Adrenal gland (tissue), 12 donors: ENCODE data around the gene OR10AD1. TPM values are rescaled to one million over a fixed set of nuclear protein-coding genes. Genes with fewer than 3 reads are reported as not detected.

Experiments
- DNase-seq, 7 donors: peaks; one replicate each; pipeline ENCODE4 v3.0.0-alpha.2; 2019 to 2020
- H3K27ac ChIP-seq, 5 donors: fragments of 200-600 bp; sonication (generic) in 4 of 5; 1 replicate in 3 of 5; 2 replicates in 2 of 5; pipeline versions ENCODE4 v1.5.1 to v1.8.0; 2016 to 2020; ENCODE audit warnings: mild to moderate bottlenecking in 1 of 5
- H3K27me3 ChIP-seq: fragments of 200-600 bp; 2 replicates; pipeline ENCODE4 v1.8.0; 2021
- H3K36me3 ChIP-seq, 2 donors: fragments of 200-600 bp; replicated peaks in 1 of 2; 1 replicate in 1 of 2; 2 replicates in 1 of 2; pipeline versions ENCODE4 v1.5.1 to v1.8.0; 2018 to 2022
- H3K4me1 ChIP-seq, 2 donors: fragments of 200-600 bp; replicated peaks in 1 of 2; 1 replicate in 1 of 2; 2 replicates in 1 of 2; pipeline versions ENCODE4 v1.5.1 to v1.8.0; 2018 to 2021
- H3K4me3 ChIP-seq, 4 donors: fragments of 200-600 bp; sonication (generic) in 3 of 4; one replicate each; pipeline ENCODE4 v1.5.1; 2016 to 2018
- H3K9me3 ChIP-seq, 3 donors: fragments of 200-600 bp; sonication (generic) in 1 of 3; replicated peaks in 1 of 3; 1 replicate in 2 of 3; 2 replicates in 1 of 3; pipeline versions ENCODE4 v1.5.1 to v1.8.0; 2016 to 2021
- CTCF ChIP-seq, 6 experiments: fragments of 450-650 bp in 4 of 6; fragments of 200-600 bp in 2 of 6; sonication (generic) in 1 of 6; IDR thresholded peaks; 1 replicate in 5 of 6; 2 replicates in 1 of 6; pipeline versions ENCODE4 v1.5.1 to v1.8.0; 2016 to 2021; ENCODE audit warnings: antibody characterized with exemption in 6 of 6, mild to moderate bottlenecking in 2 of 6, moderate library complexity in 1 of 6
- POLR2A ChIP-seq, 2 donors: fragments of 450-650 bp; IDR thresholded peaks; one replicate each; pipeline ENCODE4 v1.6.1; 2017; ENCODE audit warnings: antibody characterized with exemption in 2 of 2, mild to moderate bottlenecking in 2 of 2, moderate library complexity in 1 of 2
- WGBS, 4 donors: extraction: QIAGEN DNeasy Blood & Tissue Kit in 2 of 4; methylation state at CpG; one replicate each; pipeline versions ENCODE4 v1.1.5 to v1.1.7; 2013 to 2017; 5-methylcytosine and 5-hydroxymethylcytosine counted together
- intact Hi-C, 2 donors: fragments of 100-400 bp; cut with DNase I; formaldehyde crosslinking; loops; one replicate each; pipeline versions ENCODE4 v1.14.1 to v1.15.0; 2022 to 2023
- polyA plus RNA-seq, 3 donors: library from polyadenylated mRNA; stranded (reverse); fragments of 200-250 nt in 2 of 3; fragments of 350-450 nt in 1 of 3; fragmentation: Illumina TruSeq in 1 of 3; extraction: RNeasy Lipid Tissue Mini Kit (QIAGEN cat#74804) in 1 of 3; gene quantifications; one replicate each; pipeline ENCODE4 v1.2.3, GENCODE V29; 2013 to 2014
- total RNA-seq, 9 donors: library from RNA; depleted of rRNA in 4 of 9; stranded (reverse); fragments of >200 nt in 4 of 9; fragments of 120-200 nt in 1 of 9; fragmentation: NEBNext Ultra II Directional in 1 of 9; extraction: Animal tissue kit (Norgen Biotek cat#: 25700) in 1 of 9; gene quantifications; one replicate each; pipeline versions ENCODE4 v1.1.0 to v1.2.4, GENCODE V29; 2013 to 2023
- donor health status: healthy with polysubstance abuse.
- donor health status: Bipolar disorder and iron deficiency.
- donor health status: DM: yes; HTN: yes; CAD: no.
- donor health status: DM: no; HTN: no; CAD: no.
- donor health status: DM: no; HTN: no; CAD: no.
- donor health status: DM: yes; HTN: yes; CAD: no.

The OR10AD1 gene
- total and polyA plus RNA-seq, 12 donors, result 0.16 TPM; not detected in 11

GRCh38 chr12:48183091-48183875 is 19.8 kb downstream of the OR10AD1 start, which contains the start of gene CCDC184:
Gene CCDC184 (plus strand): TSS chr12:48183644. CDS start chr12:48184123, 479 bp downstream.
- WGBS, 4 donors, result 0 to 1% (median 1%) methylated on average over 50 to 61 of the region's 61 CpGs
- no peaks in the 10 kb centered on the region for H3K27me3 ChIP-seq
- no peaks in the 10 kb centered on the region for H3K9me3 ChIP-seq
- DNase-seq, result peak; percentile 73 to 90 (median 81)
- peak within 1 kb of the TSS in 3 of 5 donors; percentile 45 to 83 (median 58) for H3K27ac ChIP-seq
- H3K4me1 ChIP-seq, result peaks cover 5 to 21% of the 10 kb centered on the region in 2 donors
- intact Hi-C loops, result loop anchor here (10.0 kb wide), 1 partner anchor 272 kb away; no protein-coding TSS in a partner anchor
- peak within 1 kb of the TSS; percentile 50 to 62 (median 56) for H3K4me3 ChIP-seq
- no peaks in the 10 kb centered on the region for H3K36me3 ChIP-seq
- TF ChIP-seq CTCF (IDR thresholded peaks at IDR 0.05) (peak; percentile 16 to 58 (median 42)), POLR2A (IDR thresholded peaks at IDR 0.05) (peak in 1 of 2 donors; percentile 31)

GRCh38 chr12:48182631-48183030 is 20.5 kb downstream of the OR10AD1 start:
- intact Hi-C loops, result loop anchor here (10.0 kb wide), 1 partner anchor 272 kb away; no protein-coding TSS in a partner anchor
- WGBS, 4 donors, result 2 to 6% (median 2%) methylated on average over 7 of the region's 7 CpGs

GRCh38 chr12:48180857-48181495 is 22.1 kb downstream of the OR10AD1 start:
- H3K9me3 ChIP-seq, result no peaks in the 10 kb centered on the region
- intact Hi-C loops, result loop anchor here (10.0 kb wide), 1 partner anchor 274 kb away; no protein-coding TSS in a partner anchor
- no peaks in the 10 kb centered on the region for H3K27me3 ChIP-seq
- no peaks in the 10 kb centered on the region for H3K36me3 ChIP-seq
- WGBS, 4 donors, result 91 to 96% (median 94%) methylated on average over 2 of the region's 2 CpGs
- no peak overlapping the region for H3K4me3 ChIP-seq
- DNase-seq, result no peak
- H3K27ac ChIP-seq, result no peak overlapping the region
- H3K4me1 ChIP-seq, result peaks cover 5 to 21% of the 10 kb centered on the region in 2 donors
- TF ChIP-seq POLR2A (IDR thresholded peaks at IDR 0.05) (no peak), CTCF (IDR thresholded peaks at IDR 0.05) (no peak)

More at GRCh38 chr12:48182631-48183030, 20.5 kb downstream of the OR10AD1 start:
- Histone ChIP-seq H3K36me3 (no peaks in the 10 kb centered on the region), H3K4me3 (peak overlapping the region in 3 of 4 donors; percentile 50 to 62 (median 62)), H3K4me1 (peaks cover 5 to 21% of the 10 kb centered on the region in 2 donors), H3K27me3 (no peaks in the 10 kb centered on the region), H3K27ac (peak overlapping the region in 3 of 5 donors; percentile 45 to 83 (median 58)), H3K9me3 (no peaks in the 10 kb centered on the region)
- DNase-seq, result no peak
- TF ChIP-seq CTCF (IDR thresholded peaks at IDR 0.05) (no peak), POLR2A (IDR thresholded peaks at IDR 0.05) (no peak)

- 83 to 95% (median 92%) methylated on average over 1 of the region's 1 CpG for WGBS, 4 donors
- no peak for DNase-seq
- H3K27ac ChIP-seq, result no peak overlapping the region
- H3K4me3 ChIP-seq, result no peak overlapping the region
- TF ChIP-seq POLR2A (IDR thresholded peaks at IDR 0.05) (no peak), CTCF (IDR thresholded peaks at IDR 0.05) (no peak)
- H3K27me3 ChIP-seq, result no peaks in the 10 kb centered on the region
- peaks cover 5 to 21% of the 10 kb centered on the region in 2 donors for H3K4me1 ChIP-seq
- no peaks in the 10 kb centered on the region for H3K36me3 ChIP-seq
- intact Hi-C loops, result loop anchor here (10.0 kb wide), 1 partner anchor 274 kb away; no protein-coding TSS in a partner anchor
- no peaks in the 10 kb centered on the region for H3K9me3 ChIP-seq
These were observed 22.7 kb downstream of the OR10AD1 start for GRCh38 chr12:48180424-48180823.
